Memory B cell (primary cell): ENCODE measurements around the gene HS2ST1.
"Not testable (repeated sequence)": the region's sequence is repeated elsewhere in the genome, so short reads cannot be mapped to it uniquely, and the experiment has no call there.

ENCODE experiments used
- ATAC-seq: fragments of 150-1000 bp; cut with Tn5 transposase; 2 replicates; pipeline ENCODE4 v1.10.0; 2021; ENCODE audit warnings: low read depth, mild to moderate bottlenecking, moderate library complexity
- DNase-seq, 2 donors: peaks; one replicate each; pipeline ENCODE4 v3.0.0; 2022; ENCODE audit warnings: low spot score in 2 of 2
- H3K27ac Mint-ChIP-seq: one replicate; pipeline ENCODE4 v1.8.0; 2022; ENCODE audit warnings: mild to moderate bottlenecking, moderate library complexity, mixed read lengths
- H3K27me3 Mint-ChIP-seq: one replicate; pipeline ENCODE4 v1.8.0; 2022; ENCODE audit warnings: mixed read lengths
- H3K36me3 Mint-ChIP-seq: one replicate; pipeline ENCODE4 v1.8.0; 2022; ENCODE audit warnings: mild to moderate bottlenecking, mixed read lengths
- H3K4me1 Mint-ChIP-seq: one replicate; pipeline ENCODE4 v1.8.0; 2022; ENCODE audit warnings: mixed read lengths
- H3K4me3 Mint-ChIP-seq: one replicate; pipeline ENCODE4 v1.8.0; 2022; ENCODE audit warnings: mild to moderate bottlenecking, moderate library complexity, mixed read lengths
- H3K9me3 Mint-ChIP-seq: one replicate; pipeline ENCODE4 v1.8.0; 2022; ENCODE audit warnings: mixed read lengths

Gene HS2ST1

GRCh38 chr1:86965827-86966182 is 51.4 kb downstream of the HS2ST1 start:
- Mint-ChIP-seq H3K9me3 (no peaks in the 10 kb centered on the region), H3K27me3 (no peaks in the 10 kb centered on the region), H3K4me3 (no peak overlapping the region), H3K36me3 (no peaks in the 10 kb centered on the region), H3K4me1 (no peaks in the 10 kb centered on the region), H3K27ac (no peak overlapping the region)
- DNase-seq (no peak), ATAC-seq (no peak)

GRCh38 chr1:86970938-86971337 is 56.5 kb downstream of the HS2ST1 start:
- Mint-ChIP-seq H3K27ac (no peak overlapping the region), H3K4me3 (no peak overlapping the region), H3K4me1 (peaks cover 8% of the 10 kb centered on the region), H3K27me3 (no peaks in the 10 kb centered on the region), H3K36me3 (no peaks in the 10 kb centered on the region), H3K9me3 (no peaks in the 10 kb centered on the region)
- DNase-seq (no peak), ATAC-seq (no peak)

GRCh38 chr1:86971778-86972177 is 57.3 kb downstream of the HS2ST1 start:
- ATAC-seq, result no peak
- H3K27ac Mint-ChIP-seq, result no peak overlapping the region
- peaks cover 8% of the 10 kb centered on the region for H3K4me1 Mint-ChIP-seq
- H3K9me3 Mint-ChIP-seq, result no peaks in the 10 kb centered on the region
- no peaks in the 10 kb centered on the region for H3K27me3 Mint-ChIP-seq
- H3K36me3 Mint-ChIP-seq, result no peaks in the 10 kb centered on the region
- H3K4me3 Mint-ChIP-seq, result no peak overlapping the region
- DNase-seq, result no peak

GRCh38 chr1:86972262-86972661 is 57.8 kb downstream of the HS2ST1 start:
- Mint-ChIP-seq H3K36me3 (no peaks in the 10 kb centered on the region), H3K4me3 (no peak overlapping the region), H3K9me3 (no peaks in the 10 kb centered on the region), H3K4me1 (peaks cover 8% of the 10 kb centered on the region), H3K27me3 (no peaks in the 10 kb centered on the region), H3K27ac (no peak overlapping the region)
- DNase-seq (no peak), ATAC-seq (no peak)

GRCh38 chr1:86975993-86976550 is 61.6 kb downstream of the HS2ST1 start:
- no peak for ATAC-seq
- Mint-ChIP-seq H3K4me3 (no peak overlapping the region), H3K27ac (no peak overlapping the region), H3K27me3 (no peaks in the 10 kb centered on the region), H3K36me3 (peaks cover 2% of the 10 kb centered on the region), H3K9me3 (no peaks in the 10 kb centered on the region), H3K4me1 (peaks cover 8% of the 10 kb centered on the region)
- DNase-seq, result no peak

GRCh38 chr1:86976664-86977063 is 62.2 kb downstream of the HS2ST1 start:
- H3K9me3 Mint-ChIP-seq, result no peaks in the 10 kb centered on the region
- ATAC-seq (no peak), DNase-seq (no peak)
- H3K36me3 Mint-ChIP-seq, result peaks cover 2% of the 10 kb centered on the region
- peaks cover 8% of the 10 kb centered on the region for H3K4me1 Mint-ChIP-seq
- no peaks in the 10 kb centered on the region for H3K27me3 Mint-ChIP-seq
- no peak overlapping the region for H3K27ac Mint-ChIP-seq
- no peak overlapping the region for H3K4me3 Mint-ChIP-seq

GRCh38 chr1:86981482-86982213 is 67.2 kb downstream of the HS2ST1 start:
- Mint-ChIP-seq H3K27me3 (no peaks in the 10 kb centered on the region), H3K9me3 (no peaks in the 10 kb centered on the region), H3K27ac (no peak overlapping the region), H3K36me3 (peaks cover 3% of the 10 kb centered on the region), H3K4me3 (no peak overlapping the region), H3K4me1 (peaks cover 2% of the 10 kb centered on the region)
- ATAC-seq, result no peak
- no peak for DNase-seq

- not testable (repeated sequence) for H3K27me3 Mint-ChIP-seq, DNase-seq, H3K27ac Mint-ChIP-seq, H3K36me3 Mint-ChIP-seq, H3K4me3 Mint-ChIP-seq, ATAC-seq, H3K9me3 Mint-ChIP-seq, H3K4me1 Mint-ChIP-seq
Measured at GRCh38 chr1:86983677-86984076, 69.2 kb downstream of the HS2ST1 start.

GRCh38 chr1:86987446-86987845 is 73.0 kb downstream of the HS2ST1 start:
- no peak overlapping the region for H3K4me3 Mint-ChIP-seq
- ATAC-seq, result no peak
- no peak for DNase-seq
- H3K36me3 Mint-ChIP-seq, result peaks cover 3% of the 10 kb centered on the region
- no peaks in the 10 kb centered on the region for H3K27me3 Mint-ChIP-seq
- no peaks in the 10 kb centered on the region for H3K9me3 Mint-ChIP-seq
- H3K27ac Mint-ChIP-seq, result no peak overlapping the region
- peaks cover 4% of the 10 kb centered on the region for H3K4me1 Mint-ChIP-seq

GRCh38 chr1:86988835-86989234 is 74.4 kb downstream of the HS2ST1 start:
- H3K27me3 Mint-ChIP-seq, result no peaks in the 10 kb centered on the region
- no peaks in the 10 kb centered on the region for H3K9me3 Mint-ChIP-seq
- H3K27ac Mint-ChIP-seq, result no peak overlapping the region

GRCh38 chr1:86989690-86990089 is 75.3 kb downstream of the HS2ST1 start:
- not testable (repeated sequence) for H3K36me3 Mint-ChIP-seq, DNase-seq, H3K9me3 Mint-ChIP-seq, H3K27ac Mint-ChIP-seq, ATAC-seq, H3K27me3 Mint-ChIP-seq, H3K4me1 Mint-ChIP-seq, H3K4me3 Mint-ChIP-seq

More at GRCh38 chr1:86988835-86989234, 74.4 kb downstream of the HS2ST1 start:
- Mint-ChIP-seq H3K36me3 (peaks cover 3% of the 10 kb centered on the region), H3K4me1 (peaks cover 2% of the 10 kb centered on the region), H3K4me3 (no peak overlapping the region)
- DNase-seq (no peak), ATAC-seq (no peak)

GRCh38 chr1:86990826-86991225 is 76.4 kb downstream of the HS2ST1 start:
- DNase-seq (no peak), ATAC-seq (no peak)
- H3K4me3 Mint-ChIP-seq, result no peak overlapping the region
- H3K9me3 Mint-ChIP-seq, result no peaks in the 10 kb centered on the region
- no peak overlapping the region for H3K27ac Mint-ChIP-seq
- peaks cover 2% of the 10 kb centered on the region for H3K4me1 Mint-ChIP-seq
- no peaks in the 10 kb centered on the region for H3K27me3 Mint-ChIP-seq
- H3K36me3 Mint-ChIP-seq, result peaks cover 3% of the 10 kb centered on the region

- Mint-ChIP-seq H3K4me1 (peaks cover 4% of the 10 kb centered on the region), H3K4me3 (no peak overlapping the region), H3K27ac (no peak overlapping the region), H3K9me3 (no peaks in the 10 kb centered on the region), H3K27me3 (no peaks in the 10 kb centered on the region), H3K36me3 (peaks cover 3% of the 10 kb centered on the region)
- DNase-seq (no peak), ATAC-seq (no peak)
Measured at GRCh38 chr1:86991549-86992186, 77.2 kb downstream of the HS2ST1 start.

- Mint-ChIP-seq H3K27me3 (no peaks in the 10 kb centered on the region), H3K9me3 (no peaks in the 10 kb centered on the region), H3K4me3 (no peak overlapping the region), H3K4me1 (peaks cover 2% of the 10 kb centered on the region), H3K27ac (no peak overlapping the region), H3K36me3 (peaks cover 3% of the 10 kb centered on the region)
- ATAC-seq (no peak), DNase-seq (no peak)
Measured at GRCh38 chr1:86992861-86993260, 78.4 kb downstream of the HS2ST1 start.
